Prostate gland (tissue), 2 donors: ENCODE data around the gene NOTCH1.
A peak's percentile ranks its signal among the peaks of the same experiment; 100 is the strongest.

Experiments used
- CTCF ChIP-seq, 4 experiments: fragments of 200-600 bp in 2 of 4; fragments of 450-650 bp in 2 of 4; sonication (generic) in 2 of 4; IDR thresholded peaks; 1 replicate in 3 of 4; 2 replicates in 1 of 4; pipeline ENCODE4 v1.5.1; 2016 to 2019; ENCODE audit warnings: antibody characterized with exemption in 4 of 4, mild to moderate bottlenecking in 2 of 4, moderate library complexity in 2 of 4
- POLR2A ChIP-seq: fragments of 450-650 bp; IDR thresholded peaks from one replicate; pipeline ENCODE4 v1.6.1; 2016; ENCODE audit warnings: antibody characterized with exemption, mild to moderate bottlenecking

GRCh38 chr9:136543830-136544547 lies 1.9 kb downstream of the NOTCH1 start:
- TF ChIP-seq CTCF (IDR thresholded peaks at IDR 0.05) (no peak), POLR2A (peak; percentile 15)
